ENCODE results near the gene RHOT1.

- TF ChIP-seq MAX (IDR thresholded peaks at IDR 0.05): no peak
- TF ChIP-seq RAD21 (IDR thresholded peaks at IDR 0.05; ENCODE audit: low read depth): no peak
- TF ChIP-seq TAF1 (IDR thresholded peaks at IDR 0.05; ENCODE audit: low read depth): no peak
- TF ChIP-seq FOXM1 (IDR thresholded peaks at IDR 0.05; ENCODE audit: borderline replicate concordance, low read depth): no peak
- no peak for TF ChIP-seq YY1 (IDR thresholded peaks at IDR 0.05; ENCODE audit: low read depth)
- no peak for TF ChIP-seq TCF12 (IDR thresholded peaks at IDR 0.05; ENCODE audit: low read depth)
- no peak for TF ChIP-seq REST (IDR thresholded peaks at IDR 0.05; ENCODE audit: low read depth)
- TF ChIP-seq CREB1 (IDR thresholded peaks at IDR 0.05; ENCODE audit: low read depth): no peak
- no peak for TF ChIP-seq EP300 (IDR thresholded peaks at IDR 0.05; ENCODE audit: borderline replicate concordance)
- no peak for TF ChIP-seq NFIC (IDR thresholded peaks at IDR 0.05)
- no peak for TF ChIP-seq ZBTB7A (IDR thresholded peaks at IDR 0.05; ENCODE audit: low read depth)
These were observed 644 bp upstream of the RHOT1 start for GRCh38 chr17:32141679-32142037.

All from Ishikawa (cell line).